ENCODE results near the gene DEGS1. TPM values are rescaled to one million over a fixed set of nuclear protein-coding genes. Genes with fewer than 3 reads are reported as not detected.

DEGS1 gene
- 51.0 and 51.9 TPM in 2 replicates for total RNA-seq (ENCODE audit: low replicate concordance)
- long read RNA-seq, transcript DEGS1-201 (3 exons, 2,101 nt) = major isoform, 92 of 109 reads
- long read RNA-seq, partial matches to known transcripts = 6 of 109 reads
- long read RNA-seq, other reads (novel, unspliced or antisense) = 11 of 109 reads

DNA sequence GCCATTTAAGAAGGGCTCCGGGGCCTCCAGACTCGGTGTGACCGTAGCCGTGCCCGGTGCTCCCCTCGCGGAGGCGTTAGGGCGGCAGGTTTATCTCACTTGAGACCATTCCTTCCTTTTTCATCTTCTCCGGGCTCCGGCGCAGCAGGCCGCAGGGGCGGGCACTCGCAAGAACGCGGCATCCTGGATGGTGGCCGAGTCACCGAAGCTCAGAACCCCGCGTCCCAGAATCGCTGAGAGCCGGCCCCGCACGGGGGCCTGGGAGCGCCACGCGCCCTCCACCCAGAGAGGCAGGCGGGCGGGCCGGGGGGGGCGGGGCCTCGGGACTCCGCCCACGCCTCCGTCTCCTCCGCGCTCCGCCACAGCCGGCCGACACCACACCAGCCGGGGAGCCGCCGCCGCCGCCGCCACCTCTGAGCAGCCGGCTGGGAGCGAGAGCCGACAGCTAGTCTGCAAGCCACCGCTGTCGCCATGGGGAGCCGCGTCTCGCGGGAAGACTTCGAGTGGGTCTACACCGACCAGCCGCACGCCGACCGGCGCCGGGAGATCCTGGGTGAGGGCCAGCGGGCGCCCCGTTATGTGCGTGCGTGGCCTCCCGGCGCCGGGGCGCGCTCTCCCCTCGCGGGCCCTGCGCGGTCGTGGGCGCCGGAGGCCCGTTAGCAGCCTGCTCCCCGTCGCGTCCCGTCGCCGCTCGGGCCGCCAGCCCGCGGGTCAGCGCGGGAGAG is at the start of gene DEGS1:
DEGS1 (plus strand) TSS at position 375 of the 725 bp plus-strand sequence; CDS start at position 472, 97 bp downstream.
- TF ChIP-seq, protein P1, sequence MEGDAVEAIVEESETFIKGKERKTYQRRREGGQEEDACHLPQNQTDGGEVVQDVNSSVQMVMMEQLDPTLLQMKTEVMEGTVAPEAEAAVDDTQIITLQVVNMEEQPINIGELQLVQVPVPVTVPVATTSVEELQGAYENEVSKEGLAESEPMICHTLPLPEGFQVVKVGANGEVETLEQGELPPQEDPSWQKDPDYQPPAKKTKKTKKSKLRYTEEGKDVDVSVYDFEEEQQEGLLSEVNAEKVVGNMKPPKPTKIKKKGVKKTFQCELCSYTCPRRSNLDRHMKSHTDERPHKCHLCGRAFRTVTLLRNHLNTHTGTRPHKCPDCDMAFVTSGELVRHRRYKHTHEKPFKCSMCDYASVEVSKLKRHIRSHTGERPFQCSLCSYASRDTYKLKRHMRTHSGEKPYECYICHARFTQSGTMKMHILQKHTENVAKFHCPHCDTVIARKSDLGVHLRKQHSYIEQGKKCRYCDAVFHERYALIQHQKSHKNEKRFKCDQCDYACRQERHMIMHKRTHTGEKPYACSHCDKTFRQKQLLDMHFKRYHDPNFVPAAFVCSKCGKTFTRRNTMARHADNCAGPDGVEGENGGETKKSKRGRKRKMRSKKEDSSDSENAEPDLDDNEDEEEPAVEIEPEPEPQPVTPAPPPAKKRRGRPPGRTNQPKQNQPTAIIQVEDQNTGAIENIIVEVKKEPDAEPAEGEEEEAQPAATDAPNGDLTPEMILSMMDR (conservative IDR thresholded peaks at IDR 0.05) = no peak
- Mint-ChIP-seq H3K4me1 (ENCODE audit: unreplicated experiment) (peaks cover 16% of the 10 kb centered on the region), H3K36me3 (peaks cover 7% of the 10 kb centered on the region), H3K27ac (peak within 1 kb of the TSS; percentile 89), H3K9me3 (no peaks in the 10 kb centered on the region), H3K27me3 (no peaks in the 10 kb centered on the region), H3K4me3 (peak within 1 kb of the TSS; percentile 90)
- DNase-seq (ENCODE audit: extremely low spot score, unreplicated experiment) = peak; percentile 88

DNA sequence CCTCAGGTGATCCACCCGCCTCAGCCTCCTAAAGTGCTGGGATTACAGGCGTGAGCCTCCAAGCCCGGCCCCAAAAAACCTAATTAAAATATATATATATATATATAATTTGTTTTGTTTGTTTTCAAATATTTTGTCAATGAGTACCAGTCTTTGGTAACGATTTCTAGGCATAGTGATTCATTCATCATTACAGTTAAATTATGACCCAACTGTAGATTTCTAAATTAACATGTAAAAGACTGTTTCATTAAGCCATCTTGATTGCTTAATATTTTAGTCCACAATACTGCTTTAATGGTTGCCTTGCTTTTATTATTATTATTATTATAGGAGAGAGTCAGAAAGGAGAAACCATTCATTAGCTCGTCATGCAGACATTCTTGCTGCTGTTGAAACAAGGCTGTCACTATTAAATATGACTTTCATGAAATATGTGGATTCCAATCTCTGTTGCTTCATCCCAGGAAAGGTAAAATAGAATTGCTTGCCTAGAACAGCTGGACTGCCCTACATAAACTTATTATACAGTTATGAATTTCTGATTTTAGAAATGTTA is 49.2 kb upstream of the DEGS1 start:
- Mint-ChIP-seq H3K36me3 (peaks cover 25% of the 10 kb centered on the region), H3K9me3 (peaks cover 5% of the 10 kb centered on the region), H3K4me3 (no peak overlapping the region), H3K4me1 (ENCODE audit: unreplicated experiment) (no peaks in the 10 kb centered on the region), H3K27ac (no peak overlapping the region), H3K27me3 (no peaks in the 10 kb centered on the region)
- TF ChIP-seq, protein P1 (conservative IDR thresholded peaks at IDR 0.05) = no peak
- DNase-seq (ENCODE audit: extremely low spot score, unreplicated experiment) = no peak

- Mint-ChIP-seq H3K4me3 (no peak overlapping the region), H3K4me1 (ENCODE audit: unreplicated experiment) (no peaks in the 10 kb centered on the region), H3K27ac (no peak overlapping the region), H3K9me3 (no peaks in the 10 kb centered on the region), H3K36me3 (peaks cover 7% of the 10 kb centered on the region), H3K27me3 (no peaks in the 10 kb centered on the region)
- DNase-seq (ENCODE audit: extremely low spot score, unreplicated experiment) = no peak
- TF ChIP-seq, protein P1 (conservative IDR thresholded peaks at IDR 0.05) = no peak
These were observed 45.5 kb upstream of the DEGS1 start for GRCh38 chr1:224137518-224137917.

- no peak for DNase-seq (ENCODE audit: extremely low spot score, unreplicated experiment)
- TF ChIP-seq, protein P1 (conservative IDR thresholded peaks at IDR 0.05) = no peak
- Mint-ChIP-seq H3K9me3 (no peaks in the 10 kb centered on the region), H3K4me3 (no peak overlapping the region), H3K36me3 (peaks cover 7% of the 10 kb centered on the region), H3K4me1 (ENCODE audit: unreplicated experiment) (no peaks in the 10 kb centered on the region), H3K27ac (no peak overlapping the region), H3K27me3 (no peaks in the 10 kb centered on the region)
These were observed 44.8 kb upstream of the DEGS1 start for GRCh38 chr1:224138198-224138597.

GRCh38 chr1:224141693-224142092 is 41.3 kb upstream of the DEGS1 start:
- no peak for DNase-seq (ENCODE audit: extremely low spot score, unreplicated experiment)
- Mint-ChIP-seq H3K27ac (no peak overlapping the region), H3K4me1 (ENCODE audit: unreplicated experiment) (no peaks in the 10 kb centered on the region), H3K36me3 (peaks cover 9% of the 10 kb centered on the region), H3K27me3 (no peaks in the 10 kb centered on the region), H3K9me3 (no peaks in the 10 kb centered on the region), H3K4me3 (no peak overlapping the region)
- TF ChIP-seq, protein P1 (conservative IDR thresholded peaks at IDR 0.05) = no peak

All from type B pancreatic cell (in vitro differentiated cells).